BLaER1 treated with 17β-estradiol and CSF1 and Interleukin-3, amounts not matched to agents 10 nM and 100 nM (cell line): Measurements from ENCODE around the gene TTBK2.
"Not testable (repeated sequence)": the region's sequence is repeated elsewhere in the genome, so short reads cannot be mapped to it uniquely, and the experiment has no call there.

Experiments used
- H3K27ac ChIP-seq, 11 experiments: shearing (Covaris generic); formaldehyde crosslinking; 2 replicates each; pipeline ENCODE4 v1.8.1; 2022
- H3K27me3 ChIP-seq, 11 experiments: shearing (Covaris generic); formaldehyde crosslinking; 2 replicates each; pipeline ENCODE4 v1.8.1; 2022
- H3K36me3 ChIP-seq, 11 experiments: shearing (Covaris generic); formaldehyde crosslinking; 2 replicates each; pipeline ENCODE4 v1.8.1; 2022
- H3K4me1 ChIP-seq, 10 experiments: shearing (Covaris generic); formaldehyde crosslinking; 2 replicates each; pipeline ENCODE4 v1.8.1; 2022
- H3K4me2 ChIP-seq, 11 experiments: shearing (Covaris generic); formaldehyde crosslinking; 2 replicates each; pipeline ENCODE4 v1.8.1; 2022
- H3K4me3 ChIP-seq, 10 experiments: shearing (Covaris generic); formaldehyde crosslinking; 2 replicates each; pipeline ENCODE4 v1.8.1; 2022
- H3K9ac ChIP-seq, 11 experiments: shearing (Covaris generic); formaldehyde crosslinking; 2 replicates each; pipeline ENCODE4 v1.8.1; 2022
- H3K9me3 ChIP-seq, 11 experiments: shearing (Covaris generic); formaldehyde crosslinking; replicated peaks in 1 of 11; 2 replicates each; pipeline ENCODE4 v1.8.1; 2022
- H4K20me1 ChIP-seq, 11 experiments: shearing (Covaris generic); formaldehyde crosslinking; 2 replicates each; pipeline ENCODE4 v1.8.1; 2022
- Cebpa-rat ChIP-seq, 11 experiments: shearing (Covaris generic); IDR thresholded peaks; 2 replicates each; pipeline ENCODE4 v1.8.1; 2022

The TTBK2 gene

DNA sequence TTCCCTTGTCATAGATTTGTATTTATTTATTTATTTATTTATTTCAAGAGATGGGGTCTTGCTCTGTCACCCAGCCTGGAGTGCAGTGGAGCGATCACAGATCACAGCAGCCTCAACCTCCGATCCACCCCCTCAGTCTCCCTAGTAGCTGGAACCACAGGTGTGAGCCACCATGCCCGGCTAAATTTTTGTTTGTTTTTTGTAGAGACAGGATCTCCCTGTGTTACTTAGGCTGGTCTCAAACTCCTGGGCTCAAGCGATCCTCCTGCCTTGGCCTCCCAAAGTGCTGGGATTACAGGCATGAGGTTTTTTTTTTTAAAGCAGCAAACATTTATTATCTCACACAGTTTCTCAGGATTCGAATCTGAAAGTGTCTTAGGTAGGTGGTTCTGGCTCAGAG, 2.5 kb downstream of the TTBK2 start:
- Histone ChIP-seq H3K4me2 (peak overlapping the region; percentile 70 to 97 (median 86); a peak in 21 of 22 replicates), H3K9ac (peak overlapping the region in 8 of 11 experiments; percentile 38 to 67 (median 48); a peak in 11 of 22 replicates)

GRCh38 chr15:42915654-42916315, 4.8 kb downstream of the TTBK2 start:
- Histone ChIP-seq H3K4me1 (peaks cover 43 to 62% (median 57%) of the 10 kb centered on the region in 10 experiments), H3K36me3 (0 out of 22 replicates have a peak, but pooled peaks cover 0 to 7% (median 0%) of the 10 kb centered on the region in 11 experiments), H3K27ac (peak overlapping the region; percentile 39 to 75 (median 64); a peak in 21 of 22 replicates), H3K4me2 (peak overlapping the region; percentile 64 to 96 (median 76)), H3K9me3 (peaks cover 0 to 4% (median 0%) of the 10 kb centered on the region in 11 experiments; a peak in 1 of 22 replicates), H3K9ac (peak overlapping the region in 8 of 11 experiments; percentile 4 to 56 (median 42); a peak in 14 of 22 replicates), H3K4me3 (peak overlapping the region in 8 of 10 experiments; percentile 20 to 50 (median 36); a peak in 8 of 20 replicates), H3K27me3 (no peaks in the 10 kb centered on the region), H4K20me1 (peaks cover 0 to 21% (median 0%) of the 10 kb centered on the region in 11 experiments; a peak in 7 of 22 replicates)
- TF ChIP-seq Cebpa-rat (IDR thresholded peaks at IDR 0.05): no peak

More for the DNA sequence above, 2.5 kb downstream of the TTBK2 start:
- no peak for TF ChIP-seq Cebpa-rat (IDR thresholded peaks at IDR 0.05)
- Histone ChIP-seq H3K36me3 (no peaks in the 10 kb centered on the region), H3K9me3 (0 out of 22 replicates have a peak, but pooled peaks cover 0 to 4% (median 0%) of the 10 kb centered on the region in 11 experiments), H3K4me3 (peak overlapping the region in 8 of 10 experiments; percentile 18 to 89 (median 30); a peak in 7 of 20 replicates), H4K20me1 (peaks cover 0 to 14% (median 0%) of the 10 kb centered on the region in 11 experiments; a peak in 3 of 22 replicates), H3K27me3 (no peaks in the 10 kb centered on the region), H3K4me1 (peaks cover 50 to 73% (median 67%) of the 10 kb centered on the region in 10 experiments), H3K27ac (peak overlapping the region in 7 of 11 experiments; percentile 4 to 41 (median 29); a peak in 6 of 22 replicates)

GRCh38 chr15:42914728-42915497, 5.7 kb downstream of the TTBK2 start:
- Histone ChIP-seq H3K27ac (peak overlapping the region in 10 of 11 experiments; percentile 41 to 75 (median 67); a peak in 20 of 22 replicates), H3K4me1 (peaks cover 43 to 62% (median 57%) of the 10 kb centered on the region in 10 experiments), H4K20me1 (peaks cover 0 to 25% (median 0%) of the 10 kb centered on the region in 11 experiments; a peak in 7 of 22 replicates), H3K9ac (peak overlapping the region in 8 of 11 experiments; percentile 26 to 56 (median 41); a peak in 9 of 22 replicates), H3K4me2 (peak overlapping the region; percentile 64 to 96 (median 76)), H3K27me3 (no peaks in the 10 kb centered on the region), H3K4me3 (peak overlapping the region; percentile 24 to 50 (median 36); a peak in 14 of 20 replicates), H3K9me3 (peaks cover 0 to 4% (median 0%) of the 10 kb centered on the region in 11 experiments; a peak in 1 of 22 replicates), H3K36me3 (0 out of 22 replicates have a peak, but pooled peaks cover 0 to 7% (median 0%) of the 10 kb centered on the region in 11 experiments)
- TF ChIP-seq Cebpa-rat (IDR thresholded peaks at IDR 0.05): no peak

DNA sequence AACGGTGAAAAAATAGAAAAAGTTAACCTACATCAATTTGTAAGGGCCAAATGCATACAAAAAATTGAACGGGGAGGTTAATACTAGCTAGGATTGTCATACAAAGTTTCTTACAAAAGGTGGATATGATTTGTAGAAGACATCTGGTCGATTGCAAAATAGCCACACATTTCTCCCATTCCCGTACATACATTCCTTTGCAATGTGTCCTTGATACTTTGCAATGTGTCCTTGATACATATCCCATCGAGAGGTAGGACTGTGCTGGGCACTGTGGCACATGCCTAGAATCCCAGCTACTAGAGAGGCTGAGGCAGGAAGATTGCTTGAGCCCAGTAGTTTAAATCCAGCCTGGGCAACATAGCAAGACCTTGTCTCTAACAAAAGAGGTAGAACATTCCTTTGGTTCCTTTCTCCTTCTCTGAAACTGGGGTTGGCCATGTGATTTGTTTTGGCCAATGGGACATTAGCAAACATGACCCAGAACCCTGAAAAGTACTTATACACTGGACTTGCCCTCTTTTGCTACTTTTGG, 9.5 kb downstream of the TTBK2 start:
- H3K27ac ChIP-seq: no peak overlapping the region
- H3K4me2 ChIP-seq: no peak overlapping the region
- peaks cover 0 to 17% (median 9%) of the 10 kb centered on the region in 11 experiments; a peak in 14 of 22 replicates for H3K36me3 ChIP-seq
- peaks cover 19 to 30% (median 24%) of the 10 kb centered on the region in 10 experiments for H3K4me1 ChIP-seq
- peaks cover 0 to 38% (median 5%) of the 10 kb centered on the region in 11 experiments; a peak in 7 of 22 replicates for H4K20me1 ChIP-seq
- peaks cover 0 to 3% (median 0%) of the 10 kb centered on the region in 11 experiments; a peak in 1 of 22 replicates for H3K9me3 ChIP-seq
- TF ChIP-seq Cebpa-rat (IDR thresholded peaks at IDR 0.05): no peak
- H3K4me3 ChIP-seq: no peak overlapping the region
- H3K27me3 ChIP-seq: no peaks in the 10 kb centered on the region
- no peak overlapping the region for H3K9ac ChIP-seq

GRCh38 chr15:42908538-42908937, 12.0 kb downstream of the TTBK2 start:
- H3K9me3 ChIP-seq: peaks cover 0 to 3% (median 0%) of the 10 kb centered on the region in 11 experiments; a peak in 1 of 22 replicates
- no peak overlapping the region for H3K4me3 ChIP-seq
- peaks cover 0 to 50% (median 5%) of the 10 kb centered on the region in 11 experiments; a peak in 7 of 22 replicates for H4K20me1 ChIP-seq
- TF ChIP-seq Cebpa-rat (IDR thresholded peaks at IDR 0.05): no peak
- H3K4me2 ChIP-seq: no peak overlapping the region
- no peak overlapping the region for H3K9ac ChIP-seq
- no peak overlapping the region for H3K27ac ChIP-seq
- no peaks in the 10 kb centered on the region for H3K27me3 ChIP-seq
- H3K36me3 ChIP-seq: peaks cover 0 to 23% (median 12%) of the 10 kb centered on the region in 11 experiments; a peak in 14 of 22 replicates
- peaks cover 0 to 4% (median 0%) of the 10 kb centered on the region in 10 experiments; a peak in 5 of 20 replicates for H3K4me1 ChIP-seq

- Histone ChIP-seq H3K27ac (no peak overlapping the region), H3K4me2 (no peak overlapping the region), H4K20me1 (peaks cover 0 to 15% (median 0%) of the 10 kb centered on the region in 11 experiments; a peak in 3 of 22 replicates), H3K9ac (no peak overlapping the region), H3K27me3 (no peaks in the 10 kb centered on the region), H3K4me3 (no peak overlapping the region), H3K4me1 (no peaks in the 10 kb centered on the region; a peak in 1 of 20 replicates), H3K36me3 (peaks cover 0 to 23% (median 10%) of the 10 kb centered on the region in 11 experiments; a peak in 14 of 22 replicates), H3K9me3 (0 out of 22 replicates have a peak, but pooled peaks cover 0 to 6% (median 0%) of the 10 kb centered on the region in 11 experiments)
- no peak for TF ChIP-seq Cebpa-rat (IDR thresholded peaks at IDR 0.05)
These were observed 16.9 kb downstream of the TTBK2 start for GRCh38 chr15:42903388-42904324.

DNA sequence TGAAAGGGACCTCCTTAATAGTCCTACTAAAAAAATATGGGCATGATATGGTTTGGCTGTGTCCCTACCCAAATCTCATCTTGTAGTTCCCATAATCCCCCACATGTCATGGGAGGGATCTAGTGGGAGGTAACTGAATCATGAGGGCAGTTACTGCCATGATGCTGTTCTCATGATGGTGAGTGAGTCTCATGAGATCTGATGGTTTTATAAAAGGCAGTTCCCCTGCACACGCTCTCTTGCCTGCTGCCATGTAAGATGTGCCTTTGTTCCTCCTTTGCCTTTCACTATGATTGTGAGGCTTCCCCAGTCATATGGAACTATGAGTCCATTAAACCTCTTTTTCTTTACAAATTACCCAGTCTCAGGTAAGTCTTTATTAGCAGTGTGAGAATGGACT, 26.7 kb downstream of the TTBK2 start:
- H3K9me3 ChIP-seq: peaks cover 50 to 74% (median 66%) of the 10 kb centered on the region in 11 experiments
- H3K36me3 ChIP-seq: peaks cover 16 to 48% (median 23%) of the 10 kb centered on the region in 11 experiments; a peak in 20 of 22 replicates

More for the DNA sequence above, 26.7 kb downstream of the TTBK2 start:
- not testable (repeated sequence) for H3K4me3 ChIP-seq, H3K4me2 ChIP-seq, H3K9ac ChIP-seq, H4K20me1 ChIP-seq, H3K4me1 ChIP-seq, H3K27me3 ChIP-seq, H3K27ac ChIP-seq
